OCI-LY1 (cell line): Measurements from ENCODE around the gene HPSE2.

Experiments used
- EZH2 ChIP-seq: fragments of 200-600 bp; sonication (generic), shearing (Covaris generic); IDR thresholded peaks from 2 replicates; pipeline ENCODE4 v1.8.0; 2017; ENCODE audit warnings: borderline replicate concordance, mixed run types, mild to moderate bottlenecking, antibody characterized with exemption, low read length, moderate library complexity, mixed read lengths
- TF ChIP-seq, protein P1 (sequence below): fragments of 200-600 bp; sonication (generic), shearing (Covaris generic); IDR thresholded peaks from 2 replicates; pipeline ENCODE4 v1.5.1; 2017; ENCODE audit warnings: mild to moderate bottlenecking, antibody characterized with exemption, low read length, moderate library complexity, mixed read lengths

DNA sequence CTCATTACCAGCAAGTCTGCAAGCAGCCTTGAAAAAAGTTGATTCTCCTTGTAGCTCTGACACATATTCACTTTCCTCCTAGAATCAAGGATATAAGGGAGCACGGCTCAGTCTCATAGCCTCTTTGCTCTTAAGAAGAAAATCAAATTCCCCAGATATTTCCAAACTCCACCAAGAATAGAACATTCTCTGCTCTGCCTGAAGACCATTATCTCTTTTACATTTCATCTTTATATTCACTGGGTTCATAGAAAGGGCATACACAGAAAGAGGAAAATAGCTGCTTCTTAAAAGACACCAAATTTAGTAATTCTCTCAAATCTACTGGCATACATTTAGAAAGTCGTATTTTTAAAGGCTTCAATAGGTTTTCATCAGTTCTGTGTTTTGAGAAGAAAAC, 92.0 kb downstream of the HPSE2 start:
- TF ChIP-seq, protein P1, sequence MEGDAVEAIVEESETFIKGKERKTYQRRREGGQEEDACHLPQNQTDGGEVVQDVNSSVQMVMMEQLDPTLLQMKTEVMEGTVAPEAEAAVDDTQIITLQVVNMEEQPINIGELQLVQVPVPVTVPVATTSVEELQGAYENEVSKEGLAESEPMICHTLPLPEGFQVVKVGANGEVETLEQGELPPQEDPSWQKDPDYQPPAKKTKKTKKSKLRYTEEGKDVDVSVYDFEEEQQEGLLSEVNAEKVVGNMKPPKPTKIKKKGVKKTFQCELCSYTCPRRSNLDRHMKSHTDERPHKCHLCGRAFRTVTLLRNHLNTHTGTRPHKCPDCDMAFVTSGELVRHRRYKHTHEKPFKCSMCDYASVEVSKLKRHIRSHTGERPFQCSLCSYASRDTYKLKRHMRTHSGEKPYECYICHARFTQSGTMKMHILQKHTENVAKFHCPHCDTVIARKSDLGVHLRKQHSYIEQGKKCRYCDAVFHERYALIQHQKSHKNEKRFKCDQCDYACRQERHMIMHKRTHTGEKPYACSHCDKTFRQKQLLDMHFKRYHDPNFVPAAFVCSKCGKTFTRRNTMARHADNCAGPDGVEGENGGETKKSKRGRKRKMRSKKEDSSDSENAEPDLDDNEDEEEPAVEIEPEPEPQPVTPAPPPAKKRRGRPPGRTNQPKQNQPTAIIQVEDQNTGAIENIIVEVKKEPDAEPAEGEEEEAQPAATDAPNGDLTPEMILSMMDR, result no peak
- no peak for TF ChIP-seq EZH2
